Loucy (cell line): ENCODE data around the gene MAP3K5.

Source experiments
- H2AFZ ChIP-seq: fragments of 200-600 bp; sonication (generic); 2 replicates; pipeline ENCODE4 v1.6.0; 2016; ENCODE audit warnings: antibody characterized with exemption, mild to moderate bottlenecking, low read length, moderate library complexity
- H3F3A ChIP-seq: fragments of 200-600 bp; 2 replicates; pipeline ENCODE4 v1.6.0; 2016; ENCODE audit warnings: antibody characterized with exemption, low read depth, mild to moderate bottlenecking
- H3K27me3 ChIP-seq: fragments of 200-600 bp; sonication (generic); 2 replicates; pipeline ENCODE4 v1.6.1; 2014; ENCODE audit warnings: low read length, mild to moderate bottlenecking; ENCODE audit not compliant: insufficient read depth, poor library complexity, severe bottlenecking
- H3K36me3 ChIP-seq: fragments of 200-600 bp; sonication (generic); 2 replicates; pipeline ENCODE4 v1.6.1; 2016; ENCODE audit warnings: low read length; ENCODE audit not compliant: insufficient read depth
- H3K4me1 ChIP-seq: fragments of 200-600 bp; sonication (generic); 2 replicates; pipeline ENCODE4 v1.5.1; 2014; ENCODE audit warnings: low read length, mild to moderate bottlenecking; ENCODE audit not compliant: insufficient read depth, poor library complexity, severe bottlenecking
- H3K4me2 ChIP-seq: fragments of 200-600 bp; sonication (generic); 2 replicates; pipeline ENCODE4 v1.6.0; 2014; ENCODE audit warnings: antibody characterized with exemption, low read length, low read depth, mild to moderate bottlenecking; ENCODE audit not compliant: poor library complexity, severe bottlenecking
- H3K4me3 ChIP-seq: fragments of 200-600 bp; sonication (generic); 2 replicates; pipeline ENCODE4 v1.5.1; 2014; ENCODE audit warnings: low read length, mild to moderate bottlenecking, mixed read lengths; ENCODE audit not compliant: poor library complexity, severe bottlenecking
- H3K79me2 ChIP-seq: fragments of 200-600 bp; sonication (generic); 2 replicates; pipeline ENCODE4 v1.6.1; 2014; ENCODE audit warnings: low read length; ENCODE audit not compliant: insufficient read depth
- H3K9ac ChIP-seq: fragments of 200-600 bp; sonication (generic); 2 replicates; pipeline ENCODE4 v1.6.0; 2014; ENCODE audit warnings: mild to moderate bottlenecking, low read depth, low read length, moderate library complexity; ENCODE audit not compliant: poor library complexity, severe bottlenecking
- H3K9me2 ChIP-seq: fragments of 200-600 bp; sonication (generic); replicated peaks from 2 replicates; pipeline ENCODE4 v1.6.1; 2016; ENCODE audit warnings: low read depth, low read length, mixed read lengths
- H3K9me3 ChIP-seq: fragments of 200-600 bp; sonication (generic); 2 replicates; pipeline ENCODE4 v1.6.1; 2014; ENCODE audit warnings: mild to moderate bottlenecking, antibody characterized with exemption, low read length, low read depth; ENCODE audit not compliant: insufficient read depth
- H4K20me1 ChIP-seq: fragments of 200-600 bp; sonication (generic); 2 replicates; pipeline ENCODE4 v1.6.0; 2014; ENCODE audit warnings: antibody characterized with exemption, low read length, mild to moderate bottlenecking; ENCODE audit not compliant: insufficient read depth, poor library complexity, severe bottlenecking
- EZH2phosphoT487 ChIP-seq: fragments of 200-600 bp; IDR thresholded peaks from 2 replicates; pipeline ENCODE4 v1.6.1; 2018; ENCODE audit warnings: antibody characterized with exemption, mild to moderate bottlenecking, moderate library complexity, borderline replicate concordance
- TF ChIP-seq, protein P1 (sequence below): fragments of 200-600 bp; sonication (generic); conservative IDR thresholded peaks from 2 replicates; pipeline ENCODE4 v1.5.1; 2014; ENCODE audit warnings: mild to moderate bottlenecking, antibody characterized with exemption, low read length

The MAP3K5 gene

DNA sequence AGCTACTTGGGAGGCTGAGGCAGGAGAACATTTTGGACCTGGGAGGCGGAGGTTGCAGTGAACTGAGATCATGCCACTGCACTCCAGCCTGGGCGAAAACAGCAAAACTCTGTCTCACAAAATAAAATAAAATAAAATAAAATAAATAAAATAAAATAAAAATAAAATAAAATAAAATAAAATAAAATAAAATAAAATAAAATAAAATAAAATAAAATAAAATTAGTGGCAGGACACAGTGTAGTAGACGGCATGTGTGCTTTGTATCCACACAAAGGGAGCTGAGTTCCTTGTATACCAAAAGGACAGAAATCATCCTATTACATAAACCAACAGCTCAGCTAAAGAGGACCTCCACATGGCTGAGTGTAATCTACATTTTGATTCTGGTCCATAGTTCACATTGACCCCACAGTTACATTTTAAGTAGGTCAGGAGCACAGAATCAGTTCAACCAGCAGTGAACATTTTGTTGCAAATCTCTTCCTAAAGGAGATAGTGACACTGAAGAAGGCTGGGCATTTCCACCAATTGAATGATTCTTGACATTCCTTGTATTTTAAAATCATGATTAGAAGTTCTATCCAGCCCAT is 150.3 kb downstream of the MAP3K5 start:
- Histone ChIP-seq H3K79me2 (no peaks in the 10 kb centered on the region), H3K9me2 (no peaks in the 10 kb centered on the region), H3K9me3 (no peaks in the 10 kb centered on the region), H3K4me3 (no peak overlapping the region), H3K27me3 (no peaks in the 10 kb centered on the region), H3F3A (no peaks in the 10 kb centered on the region), H3K9ac (no peak overlapping the region), H4K20me1 (no peaks in the 10 kb centered on the region), H3K36me3 (no peaks in the 10 kb centered on the region), H3K4me1 (no peaks in the 10 kb centered on the region), H2AFZ (no peak overlapping the region), H3K4me2 (no peak overlapping the region)
- no peak for TF ChIP-seq EZH2phosphoT487
- TF ChIP-seq, protein P1, sequence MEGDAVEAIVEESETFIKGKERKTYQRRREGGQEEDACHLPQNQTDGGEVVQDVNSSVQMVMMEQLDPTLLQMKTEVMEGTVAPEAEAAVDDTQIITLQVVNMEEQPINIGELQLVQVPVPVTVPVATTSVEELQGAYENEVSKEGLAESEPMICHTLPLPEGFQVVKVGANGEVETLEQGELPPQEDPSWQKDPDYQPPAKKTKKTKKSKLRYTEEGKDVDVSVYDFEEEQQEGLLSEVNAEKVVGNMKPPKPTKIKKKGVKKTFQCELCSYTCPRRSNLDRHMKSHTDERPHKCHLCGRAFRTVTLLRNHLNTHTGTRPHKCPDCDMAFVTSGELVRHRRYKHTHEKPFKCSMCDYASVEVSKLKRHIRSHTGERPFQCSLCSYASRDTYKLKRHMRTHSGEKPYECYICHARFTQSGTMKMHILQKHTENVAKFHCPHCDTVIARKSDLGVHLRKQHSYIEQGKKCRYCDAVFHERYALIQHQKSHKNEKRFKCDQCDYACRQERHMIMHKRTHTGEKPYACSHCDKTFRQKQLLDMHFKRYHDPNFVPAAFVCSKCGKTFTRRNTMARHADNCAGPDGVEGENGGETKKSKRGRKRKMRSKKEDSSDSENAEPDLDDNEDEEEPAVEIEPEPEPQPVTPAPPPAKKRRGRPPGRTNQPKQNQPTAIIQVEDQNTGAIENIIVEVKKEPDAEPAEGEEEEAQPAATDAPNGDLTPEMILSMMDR = no peak

DNA sequence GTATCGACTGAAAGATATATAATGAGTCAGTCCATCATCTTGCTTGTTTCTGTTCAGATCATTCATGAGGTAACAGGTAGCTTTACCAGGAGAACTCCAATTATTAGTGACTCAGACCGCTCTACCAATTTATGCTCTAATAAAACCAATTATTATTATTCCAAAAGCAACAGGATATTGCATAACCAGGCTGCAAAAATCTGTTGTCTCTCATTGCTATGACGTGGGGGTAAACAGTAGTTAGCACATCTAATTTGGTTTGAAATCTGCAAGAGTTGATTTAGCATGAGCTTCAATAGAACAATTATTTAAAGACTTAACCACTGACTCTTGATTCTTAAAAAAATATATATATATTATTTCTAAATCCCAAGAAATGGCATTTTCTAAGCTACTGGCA is 151.1 kb downstream of the MAP3K5 start:
- no peak for TF ChIP-seq EZH2phosphoT487
- TF ChIP-seq, protein P1 = no peak
- Histone ChIP-seq H4K20me1 (no peaks in the 10 kb centered on the region), H3K4me3 (no peak overlapping the region), H3K27me3 (no peaks in the 10 kb centered on the region), H3K9me2 (no peaks in the 10 kb centered on the region), H3K36me3 (no peaks in the 10 kb centered on the region), H3K4me1 (no peaks in the 10 kb centered on the region), H3K9ac (no peak overlapping the region), H3K79me2 (no peaks in the 10 kb centered on the region), H2AFZ (no peak overlapping the region), H3K9me3 (no peaks in the 10 kb centered on the region), H3F3A (no peaks in the 10 kb centered on the region), H3K4me2 (no peak overlapping the region)

DNA sequence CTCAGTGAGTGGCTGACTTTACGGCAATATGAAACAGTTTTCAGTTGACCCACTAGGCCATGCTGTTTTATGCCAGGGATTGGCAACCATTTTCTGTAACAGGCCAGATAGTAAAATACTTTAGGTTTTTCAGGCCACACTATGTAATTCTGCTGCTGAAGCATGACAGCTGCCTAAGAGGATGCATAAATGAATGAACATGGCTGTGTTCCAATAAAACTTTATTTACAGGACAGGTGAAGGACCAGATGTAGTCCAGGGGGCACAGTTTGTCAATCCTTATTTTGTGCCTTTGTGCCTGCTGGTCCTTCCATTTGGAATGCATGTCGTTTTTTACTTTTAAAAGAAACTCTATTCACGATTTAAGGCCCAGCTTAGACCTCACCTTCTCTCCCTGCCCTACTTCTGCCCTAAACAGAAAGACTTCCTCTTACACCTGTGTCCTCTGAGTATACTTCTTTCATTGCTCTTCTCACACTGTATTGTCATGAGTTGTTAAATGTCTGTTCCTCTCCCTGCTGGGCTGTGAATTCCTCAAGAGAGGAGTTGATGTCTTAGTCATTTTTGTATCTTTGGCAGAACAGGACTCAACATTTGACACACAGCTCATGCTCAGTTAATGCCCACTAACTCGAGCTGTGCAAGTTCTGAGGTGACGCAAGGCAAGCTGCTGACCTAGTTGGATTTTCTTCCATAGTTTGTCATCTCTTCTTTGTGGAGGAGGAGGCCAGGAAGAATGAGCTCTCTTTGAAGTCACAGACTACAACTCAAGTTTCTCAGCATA is 152.0 kb downstream of the MAP3K5 start:
- H4K20me1 ChIP-seq = no peaks in the 10 kb centered on the region

More for the DNA sequence above, 152.0 kb downstream of the MAP3K5 start:
- Histone ChIP-seq H3K27me3 (no peaks in the 10 kb centered on the region), H3K4me2 (no peak overlapping the region), H3F3A (no peaks in the 10 kb centered on the region), H2AFZ (no peak overlapping the region), H3K4me1 (no peaks in the 10 kb centered on the region), H3K9me3 (no peaks in the 10 kb centered on the region), H3K36me3 (no peaks in the 10 kb centered on the region), H3K9me2 (no peaks in the 10 kb centered on the region), H3K79me2 (no peaks in the 10 kb centered on the region), H3K9ac (no peak overlapping the region), H3K4me3 (no peak overlapping the region)
- TF ChIP-seq, protein P1 = no peak
- TF ChIP-seq EZH2phosphoT487 = no peak
